GM19438 (cell line): ENCODE data around the gene ANOS1.
"Not testable (repeated sequence)": the region's sequence is repeated elsewhere in the genome, so short reads cannot be mapped to it uniquely, and the experiment has no call there.

Experiments used
- ATAC-seq: cut with Tn5 transposase; IDR thresholded peaks from one replicate; pipeline ENCODE4 v1.9.1; 2021; ENCODE audit warnings: low read depth; ENCODE audit not compliant: unreplicated experiment

The ANOS1 gene

GRCh38 chrX:8731559-8732395, at the start of gene ANOS1:
Gene ANOS1, minus strand, starts transcription at chrX:8732137. Its CDS starts 101 bp downstream, at chrX:8732036.
- no peak for ATAC-seq

DNA sequence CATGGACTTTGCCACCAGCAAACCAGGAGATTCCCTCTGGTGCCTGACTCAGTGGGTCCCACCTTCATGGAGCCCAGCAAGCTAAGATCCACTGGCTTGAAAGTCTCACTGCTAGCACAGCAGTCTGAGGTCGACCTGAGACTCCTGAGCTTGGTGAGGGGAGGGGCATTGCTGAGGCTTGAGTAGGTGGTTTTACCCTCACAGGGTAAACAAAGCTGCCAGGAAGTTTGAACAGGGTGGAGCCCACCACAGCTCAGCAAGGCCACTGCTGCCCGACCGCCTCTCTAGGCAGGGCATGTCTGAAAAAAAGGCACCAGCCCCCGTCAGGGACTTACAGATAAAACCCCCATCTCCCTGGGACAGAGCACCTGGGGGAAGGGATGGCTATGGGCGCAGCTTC, 41.2 kb upstream of the ANOS1 start:
- no peak for ATAC-seq

DNA sequence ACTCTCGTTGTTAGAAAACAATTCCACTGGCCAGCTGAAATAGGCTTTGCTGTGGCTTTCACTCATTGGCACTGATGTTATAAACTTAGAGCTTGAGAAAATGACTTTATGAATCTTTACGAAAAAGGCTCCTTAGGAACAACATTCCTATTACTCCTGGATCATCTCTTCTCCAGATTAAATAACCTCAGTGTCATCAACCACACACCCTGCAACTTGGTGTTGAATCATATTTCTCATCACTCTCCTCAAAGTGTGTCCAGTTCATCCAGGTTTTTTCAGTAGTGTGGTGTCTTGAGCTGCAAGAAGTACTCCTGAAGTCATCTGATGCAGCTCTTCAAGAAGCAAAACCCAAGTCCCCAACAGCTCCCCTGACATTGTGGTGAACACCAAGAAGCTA, 28.1 kb upstream of the ANOS1 start:
- no peak for ATAC-seq

DNA sequence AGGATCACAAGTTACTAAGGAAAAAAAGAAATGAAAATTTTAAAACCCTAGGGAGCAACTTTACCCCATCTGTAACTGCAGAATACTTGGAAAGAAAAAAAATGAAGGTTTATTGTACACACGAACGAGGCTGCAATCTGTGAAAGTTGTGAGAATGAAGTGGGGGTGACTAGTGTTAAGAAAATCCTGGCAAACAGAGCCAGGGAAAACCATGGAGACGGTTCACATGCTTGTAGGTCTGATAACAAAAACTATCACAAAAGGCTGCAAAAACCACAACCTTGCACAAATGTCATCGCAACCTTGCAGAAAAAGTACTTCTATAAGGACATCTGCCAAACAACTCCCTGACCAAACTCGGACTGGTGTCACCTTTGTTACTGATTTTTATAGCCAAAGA, 26.8 kb upstream of the ANOS1 start:
- not testable (repeated sequence) for ATAC-seq

GRCh38 chrX:8757609-8758389, 25.9 kb upstream of the ANOS1 start:
- not testable (repeated sequence) for ATAC-seq

DNA sequence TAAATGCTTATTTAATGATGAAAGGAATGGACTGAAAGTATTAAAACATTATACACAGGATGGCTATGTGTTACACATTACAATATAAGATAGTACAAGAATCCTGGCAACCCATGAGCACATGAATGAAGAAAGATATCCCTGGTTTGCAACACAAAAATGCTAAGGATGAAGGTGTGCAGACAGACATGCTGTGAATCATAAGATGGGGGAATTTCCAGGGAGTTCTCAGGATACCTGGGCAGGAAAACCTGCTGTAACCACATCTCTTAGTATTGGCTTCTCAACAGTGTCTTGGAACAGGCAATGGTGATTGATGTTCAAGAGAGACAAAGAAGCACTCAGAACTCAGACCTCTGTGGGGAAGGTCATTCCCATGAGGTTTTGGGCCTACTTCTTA, 23.9 kb upstream of the ANOS1 start:
- no peak for ATAC-seq

GRCh38 chrX:8755116-8755515, 23.2 kb upstream of the ANOS1 start:
- no peak for ATAC-seq

DNA sequence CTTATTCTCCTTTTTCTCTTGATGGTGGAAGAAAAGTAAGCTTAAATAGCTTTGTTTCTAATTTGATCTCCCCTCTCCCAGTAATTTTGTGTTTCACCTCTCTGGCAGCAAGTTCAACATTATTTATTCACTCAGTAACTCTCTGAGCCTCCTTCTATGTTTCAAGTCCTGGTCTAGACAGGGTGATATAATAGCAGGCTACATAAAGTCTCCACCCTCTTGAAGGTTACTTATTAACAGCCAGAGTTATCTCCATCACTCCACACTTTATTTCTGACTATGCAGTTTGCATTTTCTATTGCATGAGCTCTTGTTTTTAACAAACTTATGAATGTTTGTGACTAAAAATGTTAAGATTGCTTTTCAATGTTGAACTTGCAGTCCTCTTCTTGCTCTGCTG, 17.8 kb upstream of the ANOS1 start:
- no peak for ATAC-seq

- no peak for ATAC-seq
These were observed 16.9 kb upstream of the ANOS1 start for GRCh38 chrX:8748855-8749254.

DNA sequence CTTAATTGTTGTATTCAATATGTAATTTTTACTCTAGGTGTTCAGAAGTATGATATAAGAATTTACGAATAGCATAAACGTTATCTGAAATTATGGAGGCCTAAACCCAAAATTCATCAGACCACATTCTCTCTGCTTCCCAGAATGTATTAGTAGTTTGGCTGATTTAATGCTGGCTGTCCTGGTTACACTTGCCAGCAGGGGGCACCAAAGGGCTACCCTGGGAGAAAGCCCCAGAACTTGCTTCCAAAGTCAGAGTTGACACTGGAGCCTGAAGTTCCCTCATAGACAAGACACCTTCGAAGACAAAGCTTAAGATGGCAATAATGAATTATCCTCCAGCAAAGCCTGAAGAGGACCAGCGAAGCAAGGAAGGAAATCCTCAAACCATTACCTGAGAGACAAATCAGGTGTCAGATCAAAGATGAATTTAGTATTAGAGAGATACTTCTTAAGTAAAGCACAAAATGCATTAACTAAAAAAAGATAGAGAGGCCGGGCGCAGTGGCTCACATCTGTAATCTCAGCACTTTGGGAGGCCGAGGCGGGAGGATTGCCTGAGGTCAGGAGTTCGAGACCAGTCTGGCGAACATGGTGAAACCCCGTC, 11.3 kb upstream of the ANOS1 start:
- peak; percentile 74 for ATAC-seq

- no peak for ATAC-seq
These were observed 10.0 kb upstream of the ANOS1 start for GRCh38 chrX:8741981-8742380.

DNA sequence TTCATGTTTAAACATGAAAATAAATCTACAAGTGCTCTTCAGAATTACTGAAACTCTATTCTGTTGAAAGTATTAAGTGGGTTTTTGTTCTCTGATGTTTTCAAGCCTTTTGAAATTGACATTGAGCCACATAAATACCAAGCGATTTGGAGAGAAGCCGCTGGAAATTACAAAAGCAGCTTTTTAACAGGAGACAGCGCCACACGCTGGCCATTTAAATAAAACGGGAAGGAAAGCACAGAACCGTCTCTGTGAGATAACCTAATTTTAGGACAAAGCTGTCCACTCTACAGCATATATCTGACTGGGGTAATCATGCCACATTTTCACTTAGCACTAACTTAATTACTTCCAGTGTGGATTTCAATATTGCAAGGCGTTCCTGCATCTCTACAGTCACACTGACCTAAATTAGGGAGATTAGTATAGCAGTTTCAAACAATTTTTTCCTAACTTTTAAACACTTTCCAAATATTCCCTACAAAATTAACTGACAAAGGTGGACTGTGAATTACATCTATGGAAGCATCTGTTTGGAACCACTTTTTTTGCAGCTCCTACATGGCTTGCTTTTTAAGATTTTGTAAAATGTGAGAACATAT, 6.8 kb upstream of the ANOS1 start:
- ATAC-seq: no peak

DNA sequence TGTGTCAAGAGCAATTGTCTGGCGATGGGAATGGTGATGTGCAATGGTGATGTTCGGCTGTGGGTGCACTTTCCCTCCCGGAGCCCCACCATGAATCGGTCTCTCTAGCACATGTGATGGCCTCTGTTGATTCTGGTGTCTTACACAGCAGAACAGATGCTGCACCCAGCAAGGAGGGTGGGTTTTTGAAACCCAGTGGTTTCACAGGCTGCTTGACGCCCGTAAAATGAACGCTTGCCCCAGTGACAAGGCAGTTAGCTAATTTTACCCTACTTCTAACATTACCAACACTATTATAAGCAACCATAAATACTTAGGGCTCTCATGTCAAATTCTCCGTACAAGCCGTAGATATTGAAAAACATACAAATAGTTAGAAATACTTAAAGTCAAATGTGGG, 5.9 kb upstream of the ANOS1 start:
- no peak for ATAC-seq

- no peak for ATAC-seq
These were observed 952 bp downstream of the ANOS1 start for GRCh38 chrX:8730812-8731558.

- no peak for ATAC-seq
These were observed 2.1 kb downstream of the ANOS1 start for GRCh38 chrX:8729811-8730210.

GRCh38 chrX:8728932-8729535, 2.9 kb downstream of the ANOS1 start:
- ATAC-seq: no peak

DNA sequence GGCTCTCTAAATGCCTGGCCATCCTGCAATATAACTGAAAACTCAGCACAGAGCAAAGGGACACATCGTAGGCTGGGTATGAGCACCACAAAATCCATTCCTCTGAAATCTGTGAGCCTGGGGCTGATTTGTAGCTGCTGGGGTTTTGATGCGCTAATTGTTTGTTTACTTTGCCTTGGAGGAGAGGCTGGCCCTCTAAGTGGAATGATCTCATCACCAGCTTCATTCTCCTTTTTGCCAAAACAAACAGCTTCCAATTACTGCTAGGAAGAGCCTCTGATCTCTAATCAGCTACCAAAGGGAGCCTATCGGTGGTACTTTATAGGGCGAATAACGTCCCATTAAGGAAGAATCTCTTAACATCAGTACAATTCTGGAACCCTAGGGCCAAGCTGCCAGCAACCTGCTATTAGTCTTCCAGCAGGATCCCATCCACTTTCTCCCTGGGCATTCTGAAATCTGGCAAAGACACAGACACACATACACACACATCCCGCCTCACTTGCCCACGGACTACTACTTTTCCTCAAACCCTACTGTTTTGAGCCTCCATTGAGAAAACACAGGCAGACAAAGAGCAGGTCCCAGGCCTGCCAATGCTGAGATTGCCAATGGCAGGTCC, 5.8 kb downstream of the ANOS1 start:
- ATAC-seq: no peak

- ATAC-seq: no peak
These were observed 7.6 kb downstream of the ANOS1 start for GRCh38 chrX:8724300-8724699.

DNA sequence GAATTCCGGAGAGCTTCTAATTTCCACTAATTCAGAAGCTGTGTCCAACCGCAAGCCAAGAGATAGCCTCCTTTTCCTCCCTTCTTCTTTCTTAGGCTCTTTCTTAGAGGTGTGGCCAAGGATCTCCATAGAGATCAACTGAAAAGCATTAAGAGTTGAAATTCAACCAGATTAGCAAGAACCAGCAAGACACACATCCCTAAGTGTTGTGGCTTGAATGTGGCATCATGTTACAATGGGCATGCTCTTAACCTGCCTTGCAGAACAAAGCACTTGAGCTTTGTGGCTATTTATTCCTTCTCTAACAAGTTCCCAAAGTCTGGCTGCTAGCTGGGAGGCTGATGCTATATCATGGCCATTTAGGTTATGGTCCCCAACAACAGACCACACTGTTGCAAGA, 10.4 kb downstream of the ANOS1 start:
- no peak for ATAC-seq

- no peak for ATAC-seq
These were observed 11.8 kb downstream of the ANOS1 start for GRCh38 chrX:8720136-8720535.
